Renal cortex interstitium (tissue), 11 donors: ENCODE results near the gene DNAJC1. TPM values are rescaled to one million over a fixed set of nuclear protein-coding genes. Genes with fewer than 3 reads are reported as not detected.

Experiments
- DNase-seq, 11 donors: peaks; one replicate each; pipeline ENCODE4 v3.0.0-alpha.2; 2013; ENCODE audit warnings: low read depth in 9 of 11, low spot score in 4 of 11; ENCODE audit errors: extremely low read depth in 1 of 11
- polyA plus RNA-seq, 3 donors: library from polyadenylated mRNA; unstranded; fragments of 120-200 nt; gene quantifications; one replicate each; pipeline ENCODE4 v1.2.1, GENCODE V29; 2013; ENCODE audit not compliant: insufficient read length in 3 of 3

DNAJC1 gene
- polyA plus RNA-seq, 3 donors: 27.2 to 29.8 (median 28.3) TPM

- DNase-seq: no peak
These were observed 188.7 kb downstream of the DNAJC1 start for GRCh38 chr10:21814866-21815265.

GRCh38 chr10:21813946-21814345 is 189.6 kb downstream of the DNAJC1 start:
- DNase-seq: no peak

GRCh38 chr10:21811245-21811585 is 192.3 kb downstream of the DNAJC1 start:
- no peak for DNase-seq

- no peak for DNase-seq
These were observed 192.8 kb downstream of the DNAJC1 start for GRCh38 chr10:21810582-21811244.

GRCh38 chr10:21808550-21808949 is 195.0 kb downstream of the DNAJC1 start:
- DNase-seq: no peak

GRCh38 chr10:21807180-21807579 is 196.3 kb downstream of the DNAJC1 start:
- no peak for DNase-seq

GRCh38 chr10:21803374-21803773 is 200.2 kb downstream of the DNAJC1 start:
- DNase-seq: no peak

- no peak for DNase-seq
These were observed 201.9 kb downstream of the DNAJC1 start for GRCh38 chr10:21801609-21802008.

GRCh38 chr10:21797984-21798765 is 205.4 kb downstream of the DNAJC1 start:
- no peak for DNase-seq

GRCh38 chr10:21797533-21797932 is 206.0 kb downstream of the DNAJC1 start:
- DNase-seq: no peak

- DNase-seq: no peak
These were observed 212.3 kb downstream of the DNAJC1 start for GRCh38 chr10:21791276-21791675.

GRCh38 chr10:21776883-21777282 is 226.6 kb downstream of the DNAJC1 start:
- DNase-seq: no peak

- DNase-seq: no peak
These were observed 232.3 kb downstream of the DNAJC1 start for GRCh38 chr10:21771219-21771618.

- no peak for DNase-seq
These were observed 234.5 kb downstream of the DNAJC1 start for GRCh38 chr10:21769041-21769440.

GRCh38 chr10:21764466-21765189 is 238.9 kb downstream of the DNAJC1 start:
- no peak for DNase-seq

- no peak for DNase-seq
These were observed 243.2 kb downstream of the DNAJC1 start for GRCh38 chr10:21760332-21760731.

GRCh38 chr10:21759232-21759631 is 244.3 kb downstream of the DNAJC1 start:
- DNase-seq: no peak

GRCh38 chr10:21758696-21759095 is 244.8 kb downstream of the DNAJC1 start:
- DNase-seq: no peak

GRCh38 chr10:21758239-21758638 is 245.3 kb downstream of the DNAJC1 start:
- no peak for DNase-seq
